Kidney epithelial cell (primary cell): ENCODE data around the gene RAD54L. TPM values are rescaled to one million over a fixed set of nuclear protein-coding genes. Genes with fewer than 3 reads are reported as not detected.

Experiments used
- DNase-seq: peaks from one replicate; pipeline ENCODE4 v3.0.0-alpha.2; 2010; ENCODE audit warnings: low read depth
- H3K27me3 ChIP-seq: 2 replicates; pipeline ENCODE4 v1.6.0; 2011; ENCODE audit warnings: low read length; ENCODE audit not compliant: control insufficient read depth, insufficient read depth
- H3K36me3 ChIP-seq: 2 replicates; pipeline ENCODE4 v1.5.1; 2011; ENCODE audit warnings: low read length; ENCODE audit not compliant: control insufficient read depth, insufficient read depth
- H3K4me3 ChIP-seq: 2 replicates; pipeline ENCODE4 v1.5.1; 2011; ENCODE audit warnings: low read depth, mild to moderate bottlenecking, control low read depth, low read length
- CTCF ChIP-seq: IDR thresholded peaks from 2 replicates; pipeline ENCODE4 v1.5.1; 2011; ENCODE audit warnings: mild to moderate bottlenecking, moderate library complexity, low read length, control low read depth, inconsistent platforms; ENCODE audit not compliant: insufficient read depth, poor library complexity, severe bottlenecking
- total RNA-seq: library from RNA; depleted of rRNA; stranded (reverse); fragments of >200 nt; gene quantifications from 2 replicates; pipeline ENCODE4 v1.2.3, GENCODE V29; 2015

RAD54L gene
- total RNA-seq, 1 donor from 2014 or later = 6.1 TPM

- Histone ChIP-seq H3K27me3 (no peaks in the 10 kb centered on the region), H3K4me3 (no peak overlapping the region), H3K36me3 (no peaks in the 10 kb centered on the region)
- TF ChIP-seq CTCF = no peak
- no peak for DNase-seq
These were observed 31.2 kb downstream of the RAD54L start for GRCh38 chr1:46278807-46279206.

GRCh38 chr1:46280092-46280491, 32.5 kb downstream of the RAD54L start:
- Histone ChIP-seq H3K36me3 (peaks cover 2% of the 10 kb centered on the region), H3K4me3 (no peak overlapping the region), H3K27me3 (no peaks in the 10 kb centered on the region)
- no peak for TF ChIP-seq CTCF
- DNase-seq = no peak

GRCh38 chr1:46281021-46281420, 33.5 kb downstream of the RAD54L start:
- no peak for TF ChIP-seq CTCF
- Histone ChIP-seq H3K27me3 (no peaks in the 10 kb centered on the region), H3K4me3 (no peak overlapping the region), H3K36me3 (peaks cover 3% of the 10 kb centered on the region)
- no peak for DNase-seq

- Histone ChIP-seq H3K27me3 (no peaks in the 10 kb centered on the region), H3K36me3 (peaks cover 4% of the 10 kb centered on the region), H3K4me3 (no peak overlapping the region)
- no peak for TF ChIP-seq CTCF
- no peak for DNase-seq
These were observed 36.5 kb downstream of the RAD54L start for GRCh38 chr1:46284058-46284457.

- no peak for DNase-seq
- no peak for TF ChIP-seq CTCF
- Histone ChIP-seq H3K27me3 (no peaks in the 10 kb centered on the region), H3K4me3 (no peak overlapping the region), H3K36me3 (peaks cover 4% of the 10 kb centered on the region)
These were observed 37.3 kb downstream of the RAD54L start for GRCh38 chr1:46284597-46285564.
